Stimulated activated CD8-positive, alpha-beta memory T cell treated with anti-CD3 and anti-CD28 coated beads, Interleukin-2, amount 100 ng/mL, for 48 hours (primary cell): ENCODE data around the gene COBL.

Experiments
- DNase-seq, 2 donors: peaks; one replicate each; pipeline ENCODE4 v3.0.0-alpha.2; 2020; ENCODE audit warnings: low read depth in 2 of 2

COBL gene

GRCh38 chr7:51327287-51327717 lies 10.7 kb upstream of the COBL start:
- DNase-seq: no peak

- no peak for DNase-seq
Measured at GRCh38 chr7:51326656-51327286, 10.2 kb upstream of the COBL start.

GRCh38 chr7:51325908-51326307 lies 9.3 kb upstream of the COBL start:
- no peak for DNase-seq

- no peak for DNase-seq
Measured at GRCh38 chr7:51325261-51325676, 8.7 kb upstream of the COBL start.

GRCh38 chr7:51324206-51324898 lies 7.7 kb upstream of the COBL start:
- DNase-seq: no peak

- DNase-seq: no peak
Measured at GRCh38 chr7:51321961-51322515, 5.4 kb upstream of the COBL start.

- no peak for DNase-seq
Measured at GRCh38 chr7:51318886-51319579, 2.4 kb upstream of the COBL start.

GRCh38 chr7:51318001-51318400 lies 1.4 kb upstream of the COBL start:
- no peak for DNase-seq

GRCh38 chr7:51317582-51317910 lies 937 bp upstream of the COBL start:
- DNase-seq: no peak

GRCh38 chr7:51316262-51316665 lies 345 bp downstream of the COBL start:
- no peak for DNase-seq

GRCh38 chr7:51315393-51316261 lies 982 bp downstream of the COBL start:
- no peak for DNase-seq

GRCh38 chr7:51314726-51315125 lies 1.9 kb downstream of the COBL start:
- DNase-seq: no peak

- no peak for DNase-seq
Measured at GRCh38 chr7:51313738-51314425, 2.7 kb downstream of the COBL start.

- no peak for DNase-seq
Measured at GRCh38 chr7:51312951-51313737, 3.5 kb downstream of the COBL start.

- no peak for DNase-seq
Measured at GRCh38 chr7:51311166-51311565, 5.4 kb downstream of the COBL start.

GRCh38 chr7:51310131-51310583 lies 6.5 kb downstream of the COBL start:
- no peak for DNase-seq

GRCh38 chr7:51309361-51310130 lies 7.1 kb downstream of the COBL start:
- no peak for DNase-seq

GRCh38 chr7:51308696-51309095 lies 7.9 kb downstream of the COBL start:
- no peak for DNase-seq

- DNase-seq: no peak
Measured at GRCh38 chr7:51308265-51308664, 8.3 kb downstream of the COBL start.
